HG03378 (cell line): ENCODE data around the gene BEND7.

Experiments
- ATAC-seq: cut with Tn5 transposase; IDR thresholded peaks from one replicate; pipeline ENCODE4 v1.9.1; 2021; ENCODE audit warnings: mild to moderate bottlenecking, moderate library complexity; ENCODE audit not compliant: unreplicated experiment

The BEND7 gene

GRCh38 chr10:13521026-13521425 lies 7.8 kb downstream of the BEND7 start:
- ATAC-seq: no peak

GRCh38 chr10:13520194-13520593 lies 8.6 kb downstream of the BEND7 start:
- no peak for ATAC-seq

GRCh38 chr10:13518076-13518692 lies 10.6 kb downstream of the BEND7 start:
- no peak for ATAC-seq

GRCh38 chr10:13517675-13518074 lies 11.1 kb downstream of the BEND7 start:
- no peak for ATAC-seq

- no peak for ATAC-seq
These were observed 12.6 kb downstream of the BEND7 start for GRCh38 chr10:13516176-13516575.

GRCh38 chr10:13515467-13515866 lies 13.3 kb downstream of the BEND7 start:
- no peak for ATAC-seq

DNA sequence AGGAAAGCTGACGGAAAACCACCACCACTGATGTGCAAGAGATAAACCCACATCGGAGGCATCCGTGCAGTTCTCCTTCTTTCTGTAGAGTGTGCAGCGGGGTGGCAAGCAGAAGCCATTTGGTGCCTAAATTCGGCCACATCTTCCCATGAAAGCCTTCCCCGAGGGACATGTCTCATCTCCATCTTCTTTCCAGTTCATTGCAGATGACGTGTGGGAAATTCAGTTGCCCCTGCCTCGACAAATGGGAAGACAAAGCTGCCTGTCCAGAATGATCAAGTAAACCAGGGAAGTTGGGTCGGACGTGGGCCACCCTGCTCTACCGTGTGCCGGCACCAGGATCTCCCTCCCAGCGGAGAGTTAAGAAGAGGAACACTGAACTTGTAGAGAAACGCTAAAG lies 14.5 kb downstream of the BEND7 start:
- no peak for ATAC-seq

DNA sequence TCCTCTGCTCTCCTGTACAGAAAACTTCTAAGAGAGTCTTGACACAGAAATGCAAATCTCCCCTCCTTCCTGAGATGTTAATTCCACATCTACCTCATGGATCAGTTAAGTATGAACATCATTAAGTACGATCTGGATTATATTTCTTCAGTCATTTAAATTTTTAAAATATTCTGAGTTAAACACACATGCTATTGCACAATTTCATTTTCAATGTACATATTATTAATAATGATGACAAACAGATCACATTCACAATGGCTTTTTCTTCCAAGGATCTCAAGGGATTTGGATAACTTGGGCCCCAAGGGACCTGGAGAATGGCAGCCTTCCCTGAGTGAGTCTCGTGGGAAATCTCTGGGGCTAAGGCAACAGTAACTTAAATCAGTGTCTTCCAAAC lies 16.2 kb downstream of the BEND7 start:
- ATAC-seq: no peak

- no peak for ATAC-seq
These were observed 17.4 kb downstream of the BEND7 start for GRCh38 chr10:13511409-13511808.

- no peak for ATAC-seq
These were observed 23.6 kb downstream of the BEND7 start for GRCh38 chr10:13505052-13505680.

DNA sequence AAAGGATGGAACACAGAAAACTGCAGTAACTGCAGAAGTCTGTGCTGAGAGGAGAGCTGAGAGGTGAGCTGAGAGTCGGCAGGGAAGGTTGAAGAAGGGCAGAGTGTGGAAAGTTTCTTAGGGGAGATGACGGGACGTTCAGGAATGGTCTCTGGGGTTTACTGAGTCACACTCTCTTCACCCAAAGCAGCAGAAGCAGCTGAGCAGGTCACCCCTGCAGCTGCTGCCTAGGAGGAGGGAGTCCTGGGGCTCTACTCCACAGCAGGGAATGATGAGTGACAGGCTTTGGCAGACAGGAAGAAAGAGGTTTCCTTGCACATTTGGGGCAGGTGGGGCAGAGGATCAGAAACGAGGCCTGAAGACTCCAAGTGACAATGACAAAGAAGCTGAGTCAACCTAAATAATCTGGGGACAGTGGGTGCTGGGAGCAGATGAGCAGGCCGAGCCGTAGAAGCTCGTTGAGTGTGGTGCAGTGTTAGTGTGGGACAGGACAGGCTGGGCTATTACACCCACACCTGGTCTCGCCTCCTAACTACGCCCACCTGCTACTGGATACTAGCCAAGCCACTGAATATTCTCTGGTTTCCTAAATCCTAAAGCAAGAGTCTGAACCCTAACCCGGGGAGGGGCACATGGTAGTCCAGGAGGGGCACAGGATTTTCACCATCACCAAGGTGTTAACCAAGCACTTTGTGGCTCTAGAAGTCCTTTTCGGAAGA lies 24.9 kb downstream of the BEND7 start:
- ATAC-seq: no peak

- no peak for ATAC-seq
These were observed 26.4 kb downstream of the BEND7 start for GRCh38 chr10:13502380-13502779.

GRCh38 chr10:13500201-13500600 lies 28.6 kb downstream of the BEND7 start:
- no peak for ATAC-seq

- no peak for ATAC-seq
These were observed 29.7 kb downstream of the BEND7 start for GRCh38 chr10:13499150-13499549.

DNA sequence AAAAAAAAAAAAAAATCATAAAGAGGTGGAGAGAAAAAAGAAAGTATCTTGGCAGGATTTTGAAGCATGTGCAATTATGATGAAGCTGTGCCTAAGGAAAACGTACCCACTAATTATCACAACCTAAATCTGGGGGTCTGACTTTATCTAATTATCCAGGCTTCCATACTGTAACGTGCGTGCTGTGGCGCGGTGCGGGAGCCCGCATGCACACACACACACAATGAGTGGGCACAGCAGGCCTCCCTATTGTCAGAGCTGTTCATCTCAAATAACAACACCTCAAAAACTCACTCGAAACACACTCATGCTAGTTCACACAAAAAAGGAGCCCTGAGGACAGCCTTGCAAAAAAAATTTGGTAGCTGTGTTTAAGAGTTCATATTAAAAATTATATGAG lies 31.9 kb downstream of the BEND7 start:
- ATAC-seq: no peak

GRCh38 chr10:13496164-13496563 lies 32.6 kb downstream of the BEND7 start:
- no peak for ATAC-seq

GRCh38 chr10:13492493-13493180 lies 36.2 kb downstream of the BEND7 start:
- no peak for ATAC-seq

DNA sequence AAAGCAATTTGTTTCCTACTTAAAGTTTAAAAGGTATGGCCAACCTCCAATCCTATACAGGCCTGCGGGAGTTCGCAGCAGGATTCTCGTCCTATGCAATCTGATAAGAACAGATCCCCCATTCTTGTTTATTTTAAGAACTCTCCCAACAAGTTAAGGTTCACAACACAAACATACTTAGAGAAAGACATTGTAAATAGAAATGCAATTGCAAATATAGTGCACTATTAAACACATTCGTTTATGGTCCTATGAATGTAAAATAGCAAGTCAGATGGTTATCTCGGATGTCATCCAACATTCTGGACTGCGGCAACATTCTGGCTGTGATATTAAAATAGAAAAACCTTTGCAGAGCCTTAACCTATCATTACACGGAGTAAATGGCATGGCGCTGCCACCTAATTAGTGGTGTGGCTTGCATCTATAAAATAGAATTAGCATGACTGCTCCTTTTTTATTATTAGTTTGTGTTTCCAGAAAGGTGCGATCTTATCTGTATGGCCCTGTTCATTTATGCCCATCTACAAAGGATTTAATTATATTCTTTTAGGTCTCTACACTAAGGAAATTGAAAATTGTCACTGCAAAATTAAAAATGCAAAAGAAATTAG lies 37.0 kb downstream of the BEND7 start:
- no peak for ATAC-seq

- no peak for ATAC-seq
These were observed 38.3 kb downstream of the BEND7 start for GRCh38 chr10:13490503-13490902.

- ATAC-seq: no peak
These were observed 39.7 kb downstream of the BEND7 start for GRCh38 chr10:13489035-13489599.

DNA sequence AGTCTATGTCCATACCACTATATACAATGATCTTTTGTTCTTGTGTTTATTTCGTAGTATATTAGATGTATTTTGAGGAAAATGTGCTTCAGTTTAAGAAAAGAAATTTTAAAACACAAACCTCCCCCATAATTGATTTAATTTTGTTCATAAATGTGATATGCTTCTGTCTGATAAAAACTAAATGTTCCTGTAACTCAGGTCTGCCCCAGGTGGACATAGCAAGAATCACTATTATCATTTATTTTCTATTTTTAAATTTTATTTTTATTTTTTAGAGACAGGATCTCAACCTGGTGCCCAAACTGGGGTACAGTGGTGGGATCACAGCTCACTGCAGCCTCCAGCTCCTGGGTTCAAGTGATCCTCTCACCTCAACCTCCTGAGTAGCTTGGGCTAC lies 43.2 kb downstream of the BEND7 start:
- no peak for ATAC-seq
